ENCODE data around the gene TNXB. TPM values are rescaled to one million over a fixed set of nuclear protein-coding genes. Genes with fewer than 3 reads are reported as not detected.

TNXB gene
- total and polyA plus RNA-seq, 9 of the 15 experiments (the other 6 are each of a cell fraction or from before 2014, with no cell fraction given), result 0.14 to 28.1 (median 12.4) TPM

DNA sequence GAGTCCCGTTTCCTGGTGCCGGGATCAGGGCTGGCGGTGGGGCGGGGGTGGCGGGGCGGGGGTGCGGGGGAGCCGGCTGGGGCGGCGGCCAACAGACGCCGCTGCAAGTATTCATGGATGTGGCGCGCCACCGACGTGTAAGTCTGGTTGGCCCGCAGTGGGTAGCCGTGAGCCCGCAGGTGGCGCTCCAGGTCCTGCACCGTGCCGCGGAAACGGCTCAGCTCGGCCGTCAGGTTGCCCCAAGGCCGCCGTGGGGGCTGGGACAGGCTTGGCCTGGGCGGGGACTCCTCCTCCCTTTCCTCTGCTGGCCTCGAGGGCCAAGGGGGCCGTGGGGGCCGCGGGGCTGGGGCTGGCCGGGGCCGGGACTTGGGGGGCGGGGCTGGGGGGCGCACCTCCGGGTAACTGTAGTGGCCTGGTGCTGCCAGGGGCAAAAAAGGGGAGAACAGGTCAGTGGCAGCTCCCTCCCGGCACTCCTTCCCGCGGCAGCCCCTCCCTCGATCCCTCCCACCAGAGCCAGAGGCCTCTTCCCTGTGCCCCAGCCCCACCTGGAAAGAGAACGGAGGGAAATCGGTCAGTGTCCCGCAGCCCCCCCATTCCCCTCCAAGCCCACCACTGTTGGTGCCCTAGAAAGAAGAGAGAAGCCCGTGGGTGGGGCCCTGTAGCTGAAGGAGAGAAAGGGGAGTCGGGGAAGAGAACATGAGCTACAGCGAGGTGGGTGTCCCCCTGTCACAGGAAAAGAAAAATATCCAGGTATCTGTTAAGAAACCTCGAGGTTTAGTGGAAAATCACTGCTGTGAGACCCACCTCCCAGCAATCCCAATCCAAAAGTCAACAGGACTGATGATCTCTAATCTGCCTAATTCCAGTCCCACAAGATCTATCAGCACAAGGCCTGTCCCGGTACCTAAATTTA lies 21.3 kb downstream of the TNXB start (continued):
- TF ChIP-seq, protein P1, sequence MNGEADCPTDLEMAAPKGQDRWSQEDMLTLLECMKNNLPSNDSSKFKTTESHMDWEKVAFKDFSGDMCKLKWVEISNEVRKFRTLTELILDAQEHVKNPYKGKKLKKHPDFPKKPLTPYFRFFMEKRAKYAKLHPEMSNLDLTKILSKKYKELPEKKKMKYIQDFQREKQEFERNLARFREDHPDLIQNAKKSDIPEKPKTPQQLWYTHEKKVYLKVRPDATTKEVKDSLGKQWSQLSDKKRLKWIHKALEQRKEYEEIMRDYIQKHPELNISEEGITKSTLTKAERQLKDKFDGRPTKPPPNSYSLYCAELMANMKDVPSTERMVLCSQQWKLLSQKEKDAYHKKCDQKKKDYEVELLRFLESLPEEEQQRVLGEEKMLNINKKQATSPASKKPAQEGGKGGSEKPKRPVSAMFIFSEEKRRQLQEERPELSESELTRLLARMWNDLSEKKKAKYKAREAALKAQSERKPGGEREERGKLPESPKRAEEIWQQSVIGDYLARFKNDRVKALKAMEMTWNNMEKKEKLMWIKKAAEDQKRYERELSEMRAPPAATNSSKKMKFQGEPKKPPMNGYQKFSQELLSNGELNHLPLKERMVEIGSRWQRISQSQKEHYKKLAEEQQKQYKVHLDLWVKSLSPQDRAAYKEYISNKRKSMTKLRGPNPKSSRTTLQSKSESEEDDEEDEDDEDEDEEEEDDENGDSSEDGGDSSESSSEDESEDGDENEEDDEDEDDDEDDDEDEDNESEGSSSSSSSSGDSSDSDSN (IDR thresholded peaks at IDR 0.05; ENCODE audit: borderline replicate concordance in 1 of 2, low read depth in 2 of 2, low read length in 2 of 2), result peak in 1 of 2 experiments; percentile 70; a peak in 1 of 4 replicates
- TF ChIP-seq KLF6 (CRISPR knock-in tag; IDR thresholded peaks at IDR 0.05; ENCODE audit: borderline replicate concordance), result no peak
- TF ChIP-seq MCM7 (IDR thresholded peaks at IDR 0.05), result no peak
- TF ChIP-seq, protein P2, sequence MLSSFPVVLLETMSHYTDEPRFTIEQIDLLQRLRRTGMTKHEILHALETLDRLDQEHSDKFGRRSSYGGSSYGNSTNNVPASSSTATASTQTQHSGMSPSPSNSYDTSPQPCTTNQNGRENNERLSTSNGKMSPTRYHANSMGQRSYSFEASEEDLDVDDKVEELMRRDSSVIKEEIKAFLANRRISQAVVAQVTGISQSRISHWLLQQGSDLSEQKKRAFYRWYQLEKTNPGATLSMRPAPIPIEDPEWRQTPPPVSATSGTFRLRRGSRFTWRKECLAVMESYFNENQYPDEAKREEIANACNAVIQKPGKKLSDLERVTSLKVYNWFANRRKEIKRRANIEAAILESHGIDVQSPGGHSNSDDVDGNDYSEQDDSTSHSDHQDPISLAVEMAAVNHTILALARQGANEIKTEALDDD (IDR thresholded peaks at IDR 0.05), result no peak
- peak; percentile 37 to 91; a peak in 3 of 4 replicates for TF ChIP-seq RAD21 (CRISPR knock-in tag; conservative IDR thresholded peaks at IDR 0.05 in 1 of 2, IDR thresholded peaks at IDR 0.05 in 1 of 2)
- no peak for TF ChIP-seq ZNF347 (CRISPR knock-in tag; IDR thresholded peaks at IDR 0.05; ENCODE audit: low read depth)
- TF ChIP-seq, protein P3, sequence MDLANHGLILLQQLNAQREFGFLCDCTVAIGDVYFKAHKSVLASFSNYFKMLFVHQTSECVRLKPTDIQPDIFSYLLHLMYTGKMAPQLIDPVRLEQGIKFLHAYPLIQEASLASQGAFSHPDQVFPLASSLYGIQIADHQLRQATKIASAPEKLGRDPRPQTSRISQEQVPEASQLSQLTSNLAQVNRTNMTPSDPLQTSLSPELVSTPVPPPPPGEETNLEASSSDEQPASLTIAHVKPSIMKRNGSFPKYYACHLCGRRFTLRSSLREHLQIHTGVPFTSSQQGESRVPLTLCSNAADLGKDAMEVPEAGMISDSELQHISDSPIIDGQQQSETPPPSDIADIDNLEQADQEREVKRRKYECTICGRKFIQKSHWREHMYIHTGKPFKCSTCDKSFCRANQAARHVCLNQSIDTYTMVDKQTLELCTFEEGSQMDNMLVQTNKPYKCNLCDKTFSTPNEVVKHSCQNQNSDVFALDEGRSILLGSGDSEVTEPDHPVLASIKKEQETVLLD (IDR thresholded peaks at IDR 0.05), result no peak
- peak; percentile 24; the same call in 1 of the 2 replicates for TF ChIP-seq TCF3 (CRISPR knock-in tag; IDR thresholded peaks at IDR 0.05)

Data from K562 (cell line).